ENCODE results near the gene TMEM163.

TMEM163 gene

DNA sequence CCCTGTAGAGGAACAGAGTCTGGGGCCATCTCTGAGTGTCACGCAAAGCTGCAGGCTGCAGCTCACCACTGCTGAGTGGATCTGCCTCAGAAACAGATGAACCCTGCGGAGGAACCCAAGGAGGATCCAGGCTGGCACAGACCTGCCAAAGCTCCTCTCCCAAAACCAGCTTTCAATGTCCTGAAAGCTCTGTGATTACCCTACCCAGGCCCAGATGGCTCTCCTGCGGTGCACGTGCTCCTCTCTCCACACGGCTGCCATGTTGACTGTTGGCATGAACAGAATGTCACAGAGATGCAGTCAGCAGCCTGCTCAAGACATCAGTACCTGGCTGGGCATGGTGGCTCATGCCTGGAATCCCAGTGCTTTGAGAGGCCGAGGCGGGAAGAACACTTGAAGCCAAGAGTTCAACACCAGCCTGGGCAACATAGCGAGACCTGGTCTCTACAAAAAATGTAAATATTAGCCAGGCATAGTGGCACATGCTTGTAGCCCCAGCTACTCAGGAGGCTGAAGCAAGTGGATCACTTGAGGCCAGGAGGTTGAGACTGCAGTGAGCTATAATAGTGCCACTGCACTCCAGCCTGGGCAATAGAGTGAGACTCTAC, 248.1 kb downstream of the TMEM163 start:
- no peak for DNase-seq

DNA sequence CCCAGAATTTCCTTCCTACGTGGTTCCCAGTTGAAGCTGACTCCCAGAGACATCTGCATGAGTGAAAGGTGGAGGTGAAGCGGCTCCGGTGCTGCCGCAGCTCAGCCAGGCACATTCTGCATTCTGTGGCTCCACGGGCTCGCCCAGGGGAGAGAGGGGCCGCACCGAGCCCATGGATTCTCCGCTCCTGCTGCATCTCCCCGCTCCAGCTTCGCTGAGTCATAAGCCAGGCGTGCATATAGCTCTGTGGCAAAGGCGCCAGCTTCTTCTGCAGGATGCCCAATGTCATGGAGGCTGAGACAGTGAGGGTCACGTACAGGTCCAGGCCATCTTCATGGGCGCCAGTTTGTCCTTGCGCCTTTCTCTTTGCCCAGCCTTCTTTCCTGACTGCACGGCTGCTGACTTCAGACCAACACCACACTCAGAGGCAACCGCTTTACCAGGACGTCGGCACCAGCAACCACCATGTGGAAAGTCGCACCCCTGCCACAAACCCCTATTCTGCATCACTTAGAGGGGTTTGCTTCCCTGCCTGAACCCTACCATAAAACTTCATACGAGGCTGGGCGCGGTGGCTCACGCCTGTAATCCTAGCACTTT, 249.2 kb downstream of the TMEM163 start:
- DNase-seq, result no peak

DNA sequence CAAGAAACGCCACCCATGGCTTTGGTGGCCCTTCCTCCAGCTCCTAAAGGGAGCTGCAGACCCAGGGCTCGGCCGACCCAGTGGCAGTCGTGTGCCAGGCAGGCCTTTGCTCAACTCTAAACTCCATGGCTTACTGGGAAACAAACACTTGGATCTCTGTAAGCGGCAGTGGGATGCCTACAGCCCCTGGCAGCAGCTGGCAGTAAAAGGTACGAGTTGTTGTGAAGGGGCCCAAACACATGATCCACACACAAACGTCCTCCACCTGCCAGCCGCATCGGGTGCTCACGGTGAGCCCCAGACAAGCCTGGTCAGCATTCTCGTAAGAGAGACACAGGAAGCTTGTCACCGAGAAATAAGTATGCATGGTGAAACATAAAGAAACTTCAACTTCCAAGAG, 250.0 kb downstream of the TMEM163 start:
- DNase-seq, result no peak

DNA sequence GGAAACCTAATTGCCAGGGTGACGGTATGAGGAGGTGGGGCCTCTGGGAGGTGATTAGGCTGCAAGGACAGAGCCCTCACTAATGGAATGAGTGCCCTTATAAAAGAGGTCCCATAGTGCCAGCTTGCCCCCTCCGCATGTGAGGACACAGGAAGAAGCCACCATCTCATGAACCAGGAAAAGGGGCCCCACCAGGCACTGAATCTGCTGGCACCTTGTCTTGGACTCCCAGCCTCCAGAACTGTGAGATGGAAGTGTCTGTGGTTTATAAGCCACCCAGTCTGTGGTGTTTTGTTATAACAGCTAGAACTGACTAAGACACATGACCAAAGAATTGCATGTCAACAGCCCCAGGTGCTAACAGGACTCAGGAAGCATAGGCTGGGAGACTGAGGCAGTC, 250.6 kb downstream of the TMEM163 start:
- no peak for DNase-seq

DNA sequence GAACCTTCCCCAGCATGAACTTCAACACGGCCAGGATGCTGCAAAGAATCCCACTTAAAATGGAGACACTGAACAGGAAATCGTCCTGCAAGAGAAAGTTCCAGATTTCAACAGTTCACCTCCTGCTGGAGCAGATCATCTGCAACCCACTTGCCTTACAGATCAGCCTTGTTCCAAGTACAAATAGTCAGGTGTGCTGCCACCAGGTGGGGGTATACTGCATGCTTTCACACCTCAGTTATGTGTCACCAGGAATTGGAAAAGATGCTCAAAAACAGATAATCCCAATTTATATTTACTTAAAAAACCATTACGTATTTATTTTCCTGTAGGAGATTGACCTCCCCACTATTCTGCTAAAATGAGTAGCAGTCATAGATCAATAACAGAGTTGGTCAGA, 252.7 kb downstream of the TMEM163 start:
- DNase-seq, result no peak

DNA sequence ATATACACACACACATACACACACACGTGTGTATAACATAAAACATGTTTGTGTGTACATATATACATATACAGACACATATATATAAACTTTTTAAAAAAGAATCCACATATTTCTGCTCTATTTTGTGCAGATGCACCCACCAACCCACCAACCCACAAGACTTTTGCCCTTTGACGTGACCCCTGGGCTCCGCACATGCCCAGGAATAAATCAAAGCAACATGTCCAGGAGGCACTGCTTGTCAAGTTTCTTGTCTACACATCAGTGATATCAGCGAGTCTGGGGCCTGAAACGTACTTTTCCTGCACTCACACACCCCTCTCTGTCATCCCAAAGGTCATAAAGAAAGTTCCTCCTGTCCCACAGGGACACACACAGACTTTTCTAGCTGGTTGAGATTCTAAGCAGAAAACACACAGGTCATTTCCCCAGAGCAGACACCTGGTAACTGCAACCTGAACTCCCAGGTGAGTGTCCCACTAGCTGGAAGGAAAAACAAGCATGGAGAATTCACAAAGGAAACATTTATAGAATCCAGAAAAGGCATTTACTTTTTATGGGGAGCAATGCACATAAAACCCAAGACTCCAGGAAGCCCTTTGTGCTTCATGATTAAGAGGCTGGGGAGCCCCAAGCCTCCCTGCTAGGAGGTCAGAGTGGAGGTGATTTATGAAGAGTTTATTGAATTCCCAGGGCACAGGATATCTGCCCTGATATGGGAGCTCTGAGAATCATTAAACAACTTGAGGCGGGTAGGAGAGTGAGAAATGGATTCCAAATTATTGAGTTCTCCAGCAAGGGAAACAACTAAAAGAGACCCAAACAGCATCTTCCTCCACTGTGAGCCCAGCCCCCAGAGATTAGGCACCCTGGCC, 253.3 kb downstream of the TMEM163 start:
- no peak for DNase-seq

DNA sequence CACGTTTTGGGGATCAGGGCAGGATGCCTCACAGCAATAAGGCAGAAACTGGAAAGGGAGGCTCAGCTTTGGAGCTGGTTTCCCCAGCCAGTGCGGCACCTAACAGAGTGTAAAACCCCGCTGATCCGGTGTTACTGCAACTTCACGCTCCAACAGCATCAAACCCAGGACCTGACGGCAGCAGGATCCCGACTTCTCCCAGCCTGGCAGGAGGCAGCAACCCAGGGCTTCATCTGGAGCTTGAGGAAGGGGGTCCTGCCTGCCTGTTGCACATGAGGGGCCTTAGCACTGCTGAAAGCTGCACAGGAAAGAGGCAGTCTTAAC, 255.1 kb downstream of the TMEM163 start:
- no peak for DNase-seq

DNA sequence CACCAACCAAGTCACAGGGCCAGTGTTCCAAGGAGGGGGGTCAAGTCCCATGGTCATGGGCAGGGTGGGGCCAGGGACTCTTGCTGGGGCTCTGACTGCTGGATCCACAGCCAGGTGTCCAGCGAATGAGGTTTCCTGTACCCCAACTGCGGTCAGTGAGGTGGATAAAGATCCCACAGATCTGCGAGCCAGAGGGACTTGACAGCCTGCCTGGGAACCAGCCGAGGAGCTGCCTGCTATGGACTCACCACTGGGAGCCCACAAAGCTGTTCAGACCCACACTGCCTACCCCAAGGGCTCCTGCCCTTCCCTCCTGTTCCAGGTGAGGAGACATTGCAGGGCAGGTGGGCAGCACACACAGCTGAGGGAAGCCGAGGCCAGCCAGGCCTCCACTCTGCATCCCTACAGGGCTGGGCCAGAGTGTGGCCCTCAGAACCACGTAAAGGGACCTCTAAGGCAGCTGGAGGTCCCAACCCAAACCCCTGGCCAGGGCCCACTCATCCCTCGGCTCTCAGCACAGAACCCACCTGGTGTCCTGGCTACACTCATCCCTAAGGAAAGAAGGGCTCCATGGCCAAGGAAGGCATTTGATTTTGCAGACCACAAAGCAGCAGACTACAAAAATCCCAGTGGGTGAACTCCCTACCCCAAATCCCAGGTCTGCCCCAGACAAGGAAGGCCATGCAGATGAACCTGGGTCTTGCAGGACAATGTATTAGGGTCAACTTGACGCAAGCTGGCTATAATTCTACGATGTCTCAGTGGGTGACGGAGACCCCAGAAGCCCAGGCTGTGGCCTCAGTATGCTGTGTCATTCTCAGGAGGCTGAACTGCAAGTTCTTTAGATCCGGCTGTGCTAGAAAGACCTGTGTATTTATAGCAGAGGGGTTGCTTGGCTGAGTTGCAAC, 255.8 kb downstream of the TMEM163 start:
- DNase-seq, result no peak

DNA sequence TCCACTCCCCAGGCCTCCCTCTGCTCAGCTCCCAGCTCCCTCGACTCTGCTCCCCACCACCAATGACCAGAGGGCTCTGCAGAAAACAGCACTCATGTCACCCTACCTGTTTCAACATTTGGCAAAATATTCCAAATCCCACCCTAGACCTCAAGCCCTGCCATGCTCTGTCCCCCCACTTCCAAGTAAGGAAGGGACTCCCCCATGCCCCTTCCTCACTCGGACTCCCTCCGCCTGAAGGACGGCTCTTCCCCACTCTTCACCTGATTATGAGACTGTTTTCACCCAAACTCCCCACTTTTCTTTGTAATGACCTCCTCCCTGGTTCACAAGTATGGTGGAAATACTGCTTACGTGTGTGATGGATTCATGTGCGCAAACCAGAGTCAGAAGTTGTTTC, 256.5 kb downstream of the TMEM163 start:
- DNase-seq, result no peak

DNA sequence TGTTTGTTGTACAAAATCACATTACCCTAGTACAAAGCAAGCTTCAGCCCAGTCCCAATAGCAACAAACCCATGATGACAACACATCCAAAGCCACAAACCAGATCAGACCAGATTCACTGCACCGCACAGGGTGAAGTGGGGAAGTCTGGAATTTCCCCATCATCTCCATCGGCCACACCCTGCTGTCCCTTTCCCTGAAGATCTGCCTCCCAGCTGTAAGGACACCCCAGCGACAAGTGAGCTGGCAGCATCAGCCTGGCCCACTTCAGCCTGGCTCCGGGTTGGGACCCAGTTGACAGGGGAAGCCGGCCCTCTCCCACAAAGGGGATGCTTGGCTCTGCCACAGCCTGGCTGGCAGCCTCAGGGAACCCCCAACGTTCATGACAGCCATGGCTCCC, 257.3 kb downstream of the TMEM163 start:
- no peak for DNase-seq

DNA sequence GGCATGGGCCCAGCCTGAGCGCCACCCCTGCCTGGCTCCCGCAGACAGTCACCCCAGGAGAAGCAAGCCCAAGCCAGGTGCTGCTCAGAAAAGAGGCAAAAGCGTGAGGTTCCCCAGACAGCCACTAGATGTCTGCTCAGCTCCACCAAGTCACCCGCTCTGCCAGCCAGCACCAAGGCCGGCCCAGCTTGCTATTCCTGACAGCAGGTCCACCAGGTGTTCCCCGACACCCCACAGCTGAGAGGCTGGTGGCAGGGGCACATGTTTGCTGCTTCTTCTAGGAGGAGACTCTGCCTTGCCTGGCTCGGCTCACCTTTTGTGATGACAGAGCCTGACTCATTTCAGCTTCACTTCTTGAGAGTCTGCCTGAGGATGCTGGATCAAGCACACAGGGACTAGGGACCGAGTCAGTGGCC, 258.2 kb downstream of the TMEM163 start:
- DNase-seq, result peak; percentile 52

DNA sequence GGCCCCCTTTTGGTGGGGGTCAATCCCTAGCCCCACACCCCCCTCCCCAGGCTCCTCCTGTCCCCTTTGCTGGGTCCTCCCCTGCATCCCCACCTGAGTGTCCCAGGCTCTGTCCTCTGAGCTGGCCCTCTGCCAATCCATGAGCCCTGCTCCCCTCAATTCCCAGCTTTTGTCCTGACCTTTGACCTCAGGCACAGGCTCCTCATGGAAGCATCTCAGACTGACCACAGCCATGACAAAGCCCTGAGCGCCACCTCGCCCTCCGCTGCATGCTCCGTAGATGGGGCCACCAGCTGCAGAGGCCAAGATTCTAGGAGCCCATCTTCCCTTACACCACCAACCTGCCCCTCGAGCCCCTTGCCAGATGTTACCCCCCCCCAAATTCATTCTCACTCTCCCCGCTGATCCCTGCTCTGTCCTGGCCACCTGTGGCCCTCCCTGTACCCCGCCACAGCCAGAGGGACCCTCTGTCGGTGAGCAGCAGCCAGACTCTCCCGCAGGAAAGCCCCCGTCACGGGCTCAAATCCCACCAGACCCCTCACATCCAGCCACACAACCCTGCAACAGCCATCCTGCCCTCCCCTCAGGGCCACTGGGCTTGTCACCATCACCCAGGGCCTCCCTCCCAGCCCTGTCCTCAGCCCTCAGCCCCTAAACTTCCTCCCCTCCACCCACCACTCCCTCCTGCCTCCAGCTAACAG, 258.9 kb downstream of the TMEM163 start:
- DNase-seq, result no peak

DNA sequence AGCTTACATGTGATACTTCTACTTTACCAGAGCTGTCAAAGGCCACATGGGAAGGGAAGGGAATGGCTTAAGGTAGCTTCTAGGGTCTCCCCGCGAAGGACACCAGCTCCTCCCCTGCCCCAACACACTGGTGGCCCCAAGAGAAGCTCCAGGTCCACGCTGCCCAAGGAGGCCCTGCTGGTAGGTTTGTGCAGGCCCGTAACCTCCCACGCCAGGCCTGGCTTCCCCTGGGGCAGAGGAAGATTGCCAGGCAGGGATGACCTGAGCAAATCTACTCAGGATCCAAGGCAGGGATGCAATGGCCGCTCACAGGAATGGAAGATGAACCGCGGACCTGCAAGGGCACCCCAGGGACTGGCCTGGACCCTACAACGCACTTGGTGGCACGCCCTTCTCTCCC, 259.9 kb downstream of the TMEM163 start:
- no peak for DNase-seq

DNA sequence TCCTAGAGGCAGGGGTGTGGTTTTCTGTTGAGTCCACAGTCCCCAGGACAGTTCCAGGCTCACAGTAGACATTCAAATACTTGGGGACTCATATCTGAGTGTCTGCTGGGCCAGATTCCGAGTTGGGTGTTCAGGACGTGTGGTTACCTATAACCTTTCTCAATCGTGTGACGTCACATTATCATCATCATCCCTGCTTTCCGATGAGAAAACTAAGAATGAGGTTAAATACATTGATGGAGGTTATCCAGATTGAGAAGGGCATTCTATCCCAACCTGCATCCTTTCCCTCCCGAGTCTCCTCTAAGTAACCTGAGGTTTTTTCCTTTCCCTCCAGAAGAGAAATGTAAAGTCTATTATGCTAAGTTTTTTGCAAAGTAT, 260.3 kb downstream of the TMEM163 start:
- DNase-seq, result no peak

DNA sequence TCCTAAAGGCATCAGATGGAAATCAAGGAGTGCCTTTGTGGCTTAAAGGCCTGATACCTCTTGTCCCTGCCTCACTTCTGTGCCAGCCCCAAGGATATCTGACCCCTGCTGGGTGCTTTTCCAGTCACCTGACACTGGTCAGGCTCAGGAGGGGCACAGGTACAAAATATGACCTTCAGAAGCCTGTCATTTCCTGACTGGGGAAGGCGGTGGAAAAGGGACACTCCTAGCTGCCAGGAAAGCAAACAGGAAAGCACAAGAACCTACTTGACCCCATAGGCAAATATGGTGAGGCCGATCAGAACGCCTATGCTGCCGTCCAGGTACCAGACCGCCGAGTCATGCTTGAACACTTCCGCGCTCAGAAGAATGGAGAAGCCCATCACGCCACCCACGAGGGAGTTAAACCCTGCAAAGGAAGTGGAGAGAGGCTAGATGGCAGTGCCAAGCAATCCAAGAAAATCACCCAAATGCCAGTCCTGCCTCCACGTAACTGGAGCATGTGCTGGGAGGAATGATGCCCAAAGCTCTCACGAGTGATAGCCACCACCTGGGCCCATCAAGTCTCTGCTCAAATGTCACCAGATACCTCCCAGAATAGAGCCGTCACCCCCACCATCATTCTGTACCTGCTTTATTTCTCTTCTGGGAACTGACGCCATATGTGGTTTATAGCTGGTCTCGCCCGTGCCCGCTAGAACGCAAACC, 260.9 kb downstream of the TMEM163 start:
- DNase-seq, result no peak

DNA sequence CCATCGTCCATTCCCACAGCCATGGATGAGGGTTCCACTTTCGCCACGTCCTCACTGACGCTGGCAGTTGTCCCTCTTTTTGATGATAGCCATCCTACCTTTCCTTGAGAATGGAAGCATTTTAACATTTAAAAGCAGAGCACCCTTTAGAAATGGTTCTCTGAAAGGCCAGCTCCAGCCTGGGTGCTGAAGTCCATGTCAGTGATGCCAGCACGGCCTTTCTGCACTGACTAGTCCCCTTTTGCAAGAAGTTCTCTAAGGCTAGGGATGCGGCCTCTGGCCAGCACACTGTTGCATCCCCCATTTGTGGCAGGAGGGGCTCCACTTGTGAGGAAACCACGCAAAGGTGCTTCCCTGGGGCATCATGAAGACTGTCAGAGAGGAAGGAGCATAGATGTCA, 261.4 kb downstream of the TMEM163 start:
- DNase-seq, result no peak

DNA sequence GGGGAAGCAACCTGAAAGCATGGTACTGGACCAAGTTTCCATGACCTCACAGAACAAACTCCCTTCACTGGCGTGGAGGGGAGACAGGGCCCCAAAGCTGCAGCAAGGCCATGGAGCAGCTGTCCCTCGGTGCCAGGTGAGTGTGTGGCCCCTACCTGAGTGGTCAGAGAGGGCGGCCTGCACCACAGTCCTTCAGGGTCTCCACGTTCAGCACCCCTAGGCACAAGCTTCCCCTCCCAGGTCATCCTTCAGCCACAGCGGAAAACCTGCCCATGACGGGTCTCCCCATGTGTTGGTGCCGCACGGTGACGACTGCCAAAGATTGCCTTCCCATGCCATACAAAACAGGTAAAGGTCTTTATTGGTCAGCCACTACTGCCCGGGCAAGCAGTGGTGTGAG, 263.4 kb downstream of the TMEM163 start:
- no peak for DNase-seq

DNA sequence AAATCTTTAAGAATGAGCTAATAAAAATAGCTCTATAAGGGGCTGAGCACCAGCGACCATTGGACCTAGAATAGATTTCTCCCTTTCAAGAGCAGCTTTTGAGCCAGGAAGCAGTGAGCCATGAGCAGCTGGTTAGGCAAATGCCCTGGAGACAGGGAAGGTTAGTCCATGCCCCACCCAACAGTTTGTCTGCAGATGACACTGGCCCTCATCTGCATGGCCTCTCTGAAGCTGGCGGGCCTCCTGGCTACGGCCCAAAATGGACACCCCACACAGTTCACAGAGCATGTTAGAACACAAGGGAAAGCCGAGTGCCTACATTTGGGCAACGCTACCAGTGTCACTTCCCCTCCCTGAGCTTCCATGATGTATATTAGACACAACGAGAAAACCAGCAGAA, 263.9 kb downstream of the TMEM163 start:
- DNase-seq, result no peak

DNA sequence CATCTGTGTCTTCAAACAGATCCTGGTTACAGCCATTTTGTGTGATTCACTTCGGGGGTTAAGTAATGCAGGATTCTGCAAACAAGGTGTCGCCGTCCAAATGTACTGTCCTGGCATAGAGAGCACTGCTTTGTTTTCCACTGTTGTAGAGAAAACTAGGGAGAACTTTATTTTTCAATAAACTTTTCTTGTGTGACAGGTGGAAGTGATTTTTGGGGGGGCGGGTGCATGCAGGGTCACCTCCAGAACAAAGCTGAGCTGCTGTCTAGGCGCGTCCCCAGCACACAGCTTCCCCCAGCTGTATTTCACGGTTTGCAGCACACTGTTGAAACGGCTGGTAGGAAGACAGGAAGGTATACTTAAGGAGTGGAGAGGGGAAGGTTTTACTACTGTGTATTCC, 264.4 kb downstream of the TMEM163 start:
- no peak for DNase-seq

DNA sequence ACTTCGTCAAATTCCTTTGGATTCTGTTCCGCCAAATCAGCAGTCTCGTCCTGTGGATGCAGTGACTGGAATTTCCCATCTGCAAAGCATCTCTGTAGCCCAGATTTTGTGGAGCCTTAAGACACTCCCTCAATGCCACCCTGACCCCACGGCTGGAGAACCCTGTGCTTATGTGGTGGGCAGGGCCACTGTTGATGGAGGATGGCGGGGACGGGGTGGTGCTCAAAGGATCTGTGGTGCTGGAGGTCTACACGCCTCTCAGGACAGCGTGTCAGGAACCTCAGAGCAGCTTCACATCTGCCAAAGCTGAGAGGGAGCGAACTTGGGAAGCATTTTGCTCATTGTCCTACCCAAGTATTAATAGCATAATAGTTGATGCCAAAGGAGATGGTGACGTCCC, 264.8 kb downstream of the TMEM163 start:
- DNase-seq, result no peak

DNA sequence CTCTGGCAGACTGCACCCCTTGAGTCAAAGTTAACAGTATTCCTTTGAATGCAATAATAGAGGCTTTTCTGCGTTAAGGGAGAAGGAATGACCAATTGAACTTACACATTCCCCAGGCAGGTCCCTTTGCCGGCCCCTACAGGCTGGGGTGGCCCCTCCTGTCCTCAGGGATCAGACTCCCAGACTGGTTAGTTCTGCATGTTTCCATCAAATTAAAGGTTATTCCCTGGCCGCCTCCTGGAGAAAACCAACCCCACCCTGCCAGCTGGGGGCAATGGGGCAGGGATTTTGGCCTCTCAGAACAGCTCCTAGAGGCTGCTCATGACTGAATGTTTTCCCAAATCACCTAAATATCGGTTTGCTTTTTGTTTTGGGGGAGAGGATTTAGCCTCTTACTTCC, 265.3 kb downstream of the TMEM163 start:
- no peak for DNase-seq

All from midbrain (tissue), 1 donor.